Thoracic aorta (tissue), 2 donors: Measurements from ENCODE around the gene CPT2. TPM values are rescaled to one million over a fixed set of nuclear protein-coding genes. Genes with fewer than 3 reads are reported as not detected.
A peak's percentile ranks its signal among the peaks of the same experiment; 100 is the strongest.

Experiments used
- ATAC-seq: fragments of 150-250 bp; one replicate; pipeline ENCODE4 v1.8.0; 2017; ENCODE audit warnings: low read depth; ENCODE audit not compliant: insufficient number of reproducible peaks, low FRiP score
- DNase-seq: peaks from one replicate; pipeline ENCODE4 v3.0.0-alpha.2; 2020; ENCODE audit warnings: low spot score
- H3K27ac ChIP-seq, 2 donors: fragments of 200-600 bp; sonication (generic); 1 replicate in 1 of 2; 2 replicates in 1 of 2; pipeline ENCODE4 v1.5.1; 2016; ENCODE audit warnings: mild to moderate bottlenecking in 2 of 2, moderate library complexity in 2 of 2
- H3K27me3 ChIP-seq: fragments of 200-600 bp; sonication (generic); replicated peaks from 2 replicates; pipeline ENCODE4 v1.6.0; 2016; ENCODE audit warnings: mild to moderate bottlenecking; ENCODE audit not compliant: insufficient read depth
- H3K36me3 ChIP-seq: fragments of 200-600 bp; sonication (generic); one replicate; pipeline ENCODE4 v1.5.1; 2016
- H3K4me1 ChIP-seq, 2 donors: fragments of 200-600 bp; sonication (generic); 1 replicate in 1 of 2; 2 replicates in 1 of 2; pipeline versions ENCODE4 v1.5.1 to v1.6.0; 2016; ENCODE audit warnings: low read depth in 2 of 2, mild to moderate bottlenecking in 1 of 2; ENCODE audit not compliant: control insufficient read depth in 1 of 2
- H3K4me3 ChIP-seq: fragments of 200-600 bp; sonication (generic); 2 replicates; pipeline ENCODE4 v1.5.1; 2016; ENCODE audit warnings: mild to moderate bottlenecking
- H3K9me3 ChIP-seq: fragments of 200-600 bp; sonication (generic); 2 replicates; pipeline ENCODE4 v1.5.1; 2016
- total RNA-seq, 2 donors: library from RNA; depleted of rRNA; stranded (reverse); fragments of >200 nt; gene quantifications; one replicate each; pipeline versions ENCODE4 v1.1.0 to v1.2.3, GENCODE V29; 2016
- TF ChIP-seq, protein P1 (sequence below): fragments of 200-600 bp; sonication (generic); IDR thresholded peaks from one replicate; pipeline ENCODE4 v1.5.1; 2019; ENCODE audit warnings: antibody characterized with exemption

Gene CPT2
- total RNA-seq, 2 donors from 2014 or later: 6.6 to 20.4 TPM

DNA sequence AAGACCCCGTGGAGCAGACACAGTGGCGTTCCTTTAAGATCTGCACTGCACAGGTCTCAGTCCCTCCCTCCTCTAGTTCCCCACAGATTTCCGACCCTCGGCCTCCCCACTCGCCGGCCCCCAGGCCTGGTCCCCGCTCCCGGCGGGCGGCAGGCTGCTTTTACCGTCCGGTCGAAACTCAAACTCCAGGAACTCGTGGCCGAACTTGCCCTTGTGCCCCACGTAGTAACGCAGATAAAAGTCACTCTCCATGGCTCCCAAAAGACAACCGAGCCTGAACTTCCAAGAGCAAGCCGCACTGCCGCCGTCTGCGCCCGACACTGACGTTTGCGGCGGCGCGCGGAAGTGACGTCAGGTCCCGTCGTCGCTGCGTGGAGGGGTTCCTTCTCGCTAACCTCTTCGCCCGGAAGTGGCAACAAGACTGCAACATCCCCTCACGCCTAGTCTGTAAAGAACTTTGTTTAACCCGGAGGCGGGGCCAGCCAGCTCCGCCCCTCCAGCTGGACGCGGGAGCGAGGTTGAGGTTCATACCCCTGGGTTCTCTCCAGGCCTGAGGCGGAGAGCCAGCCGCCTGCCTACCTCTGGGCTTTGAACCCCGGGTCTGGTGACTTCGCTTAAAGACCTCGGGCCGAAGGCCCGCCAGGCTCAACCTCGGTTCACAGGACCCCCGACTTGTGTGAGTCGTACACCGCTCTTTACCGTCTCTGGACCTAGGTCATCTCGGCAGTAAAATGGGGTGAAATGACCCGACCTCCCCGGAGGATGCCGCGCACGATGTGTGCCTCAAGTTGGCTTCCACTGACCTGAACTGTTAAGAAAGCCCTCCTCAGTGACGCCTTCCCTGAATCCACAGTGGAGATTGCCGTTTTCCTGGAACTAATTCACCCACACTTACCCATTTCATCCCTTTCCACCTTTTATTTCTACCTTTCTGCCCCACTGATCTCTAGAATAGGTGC is 41.9 kb downstream of the CPT2 start, which contains the start of gene MAGOH:
TSS of gene MAGOH (minus strand) at position 322 of the 959 bp plus-strand sequence. CDS start at position 252, 70 bp downstream.
- H3K4me3 ChIP-seq: peak within 1 kb of the TSS; percentile 94
- peaks cover 13% of the 10 kb centered on the region for H3K36me3 ChIP-seq
- peaks cover 11 to 25% of the 10 kb centered on the region in 2 donors for H3K4me1 ChIP-seq
- no peaks in the 10 kb centered on the region for H3K27me3 ChIP-seq
- H3K9me3 ChIP-seq: no peaks in the 10 kb centered on the region
- peak within 1 kb of the TSS; percentile 52 to 55 for H3K27ac ChIP-seq
- TF ChIP-seq, protein P1, sequence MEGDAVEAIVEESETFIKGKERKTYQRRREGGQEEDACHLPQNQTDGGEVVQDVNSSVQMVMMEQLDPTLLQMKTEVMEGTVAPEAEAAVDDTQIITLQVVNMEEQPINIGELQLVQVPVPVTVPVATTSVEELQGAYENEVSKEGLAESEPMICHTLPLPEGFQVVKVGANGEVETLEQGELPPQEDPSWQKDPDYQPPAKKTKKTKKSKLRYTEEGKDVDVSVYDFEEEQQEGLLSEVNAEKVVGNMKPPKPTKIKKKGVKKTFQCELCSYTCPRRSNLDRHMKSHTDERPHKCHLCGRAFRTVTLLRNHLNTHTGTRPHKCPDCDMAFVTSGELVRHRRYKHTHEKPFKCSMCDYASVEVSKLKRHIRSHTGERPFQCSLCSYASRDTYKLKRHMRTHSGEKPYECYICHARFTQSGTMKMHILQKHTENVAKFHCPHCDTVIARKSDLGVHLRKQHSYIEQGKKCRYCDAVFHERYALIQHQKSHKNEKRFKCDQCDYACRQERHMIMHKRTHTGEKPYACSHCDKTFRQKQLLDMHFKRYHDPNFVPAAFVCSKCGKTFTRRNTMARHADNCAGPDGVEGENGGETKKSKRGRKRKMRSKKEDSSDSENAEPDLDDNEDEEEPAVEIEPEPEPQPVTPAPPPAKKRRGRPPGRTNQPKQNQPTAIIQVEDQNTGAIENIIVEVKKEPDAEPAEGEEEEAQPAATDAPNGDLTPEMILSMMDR: no peak
- ATAC-seq (peak; percentile 86), DNase-seq (peak; percentile 79)

DNA sequence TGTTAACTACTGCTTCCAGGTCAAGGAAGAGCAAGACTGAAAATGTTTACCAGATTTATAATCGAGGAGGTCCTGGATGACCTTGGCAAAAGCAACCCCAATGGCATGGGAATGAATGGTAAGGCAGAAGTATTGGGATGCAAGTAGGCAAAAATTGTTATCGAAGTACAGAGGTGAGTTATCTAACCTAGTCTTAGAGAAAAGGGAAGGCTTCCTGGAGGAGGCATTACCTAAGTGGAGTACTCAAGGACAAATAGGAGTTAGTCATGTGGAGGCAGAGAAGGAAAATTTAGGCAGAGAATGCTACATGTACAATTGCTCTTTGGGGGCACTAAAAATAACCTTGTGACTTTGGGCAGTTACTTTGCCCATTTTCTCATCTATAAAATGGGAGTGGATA is 45.2 kb downstream of the CPT2 start:
- H3K9me3 ChIP-seq: no peaks in the 10 kb centered on the region
- H3K4me3 ChIP-seq: no peak overlapping the region
- no peak overlapping the region for H3K27ac ChIP-seq
- no peaks in the 10 kb centered on the region for H3K27me3 ChIP-seq
- no peaks in the 10 kb centered on the region for H3K36me3 ChIP-seq
- DNase-seq (no peak), ATAC-seq (no peak)
- TF ChIP-seq, protein P1: no peak
- H3K4me1 ChIP-seq: peaks cover 9 to 16% of the 10 kb centered on the region in 2 donors

DNA sequence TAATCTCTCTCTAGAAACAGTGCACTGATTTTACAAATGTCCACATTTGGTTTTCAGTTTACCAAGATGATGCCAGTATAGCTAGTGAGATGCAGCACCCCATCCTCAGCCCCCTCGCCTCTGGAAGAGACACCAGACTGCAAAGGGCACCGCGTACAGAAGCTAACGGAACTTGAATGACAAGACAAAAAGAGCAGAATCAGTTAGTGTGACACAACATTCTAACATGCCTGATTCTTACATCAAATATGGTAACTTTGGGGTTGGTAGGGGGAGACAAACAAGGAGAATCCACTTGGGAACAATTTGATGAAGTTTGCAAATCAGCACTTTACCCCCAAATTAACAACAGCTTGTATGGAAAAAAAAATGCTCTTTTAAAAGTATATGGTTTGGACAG is 45.8 kb downstream of the CPT2 start:
- Histone ChIP-seq H3K27me3 (no peaks in the 10 kb centered on the region), H3K4me3 (no peak overlapping the region), H3K9me3 (no peaks in the 10 kb centered on the region), H3K36me3 (no peaks in the 10 kb centered on the region), H3K27ac (no peak overlapping the region), H3K4me1 (peaks cover 3 to 11% of the 10 kb centered on the region in 2 donors)
- no peak for DNase-seq
- ATAC-seq: no peak
- TF ChIP-seq, protein P1: no peak

DNA sequence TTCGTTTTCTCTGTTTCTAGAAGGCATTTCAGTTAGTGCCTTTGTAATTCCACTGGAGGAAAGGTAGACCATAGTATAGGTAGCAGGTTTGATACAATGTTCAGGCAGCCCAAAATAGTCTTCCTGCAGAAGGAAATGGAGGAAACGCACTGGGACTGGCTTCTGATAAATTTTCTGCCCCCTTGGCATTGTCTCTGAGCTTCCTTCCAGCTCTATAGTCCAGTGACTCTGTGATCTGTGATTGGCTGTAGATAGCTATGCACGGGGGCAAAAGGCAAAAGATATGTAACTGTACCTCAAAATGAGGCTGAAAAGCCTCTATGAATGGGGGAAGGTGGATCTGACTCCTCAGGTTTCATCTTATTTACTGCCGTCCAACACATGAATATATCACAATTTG is 47.5 kb downstream of the CPT2 start:
- no peak for ATAC-seq
- Histone ChIP-seq H3K9me3 (no peaks in the 10 kb centered on the region), H3K36me3 (no peaks in the 10 kb centered on the region), H3K27ac (no peak overlapping the region), H3K4me3 (no peak overlapping the region), H3K4me1 (peaks cover 0 to 2% of the 10 kb centered on the region in 2 donors), H3K27me3 (no peaks in the 10 kb centered on the region)
- TF ChIP-seq, protein P1: no peak
- no peak for DNase-seq

DNA sequence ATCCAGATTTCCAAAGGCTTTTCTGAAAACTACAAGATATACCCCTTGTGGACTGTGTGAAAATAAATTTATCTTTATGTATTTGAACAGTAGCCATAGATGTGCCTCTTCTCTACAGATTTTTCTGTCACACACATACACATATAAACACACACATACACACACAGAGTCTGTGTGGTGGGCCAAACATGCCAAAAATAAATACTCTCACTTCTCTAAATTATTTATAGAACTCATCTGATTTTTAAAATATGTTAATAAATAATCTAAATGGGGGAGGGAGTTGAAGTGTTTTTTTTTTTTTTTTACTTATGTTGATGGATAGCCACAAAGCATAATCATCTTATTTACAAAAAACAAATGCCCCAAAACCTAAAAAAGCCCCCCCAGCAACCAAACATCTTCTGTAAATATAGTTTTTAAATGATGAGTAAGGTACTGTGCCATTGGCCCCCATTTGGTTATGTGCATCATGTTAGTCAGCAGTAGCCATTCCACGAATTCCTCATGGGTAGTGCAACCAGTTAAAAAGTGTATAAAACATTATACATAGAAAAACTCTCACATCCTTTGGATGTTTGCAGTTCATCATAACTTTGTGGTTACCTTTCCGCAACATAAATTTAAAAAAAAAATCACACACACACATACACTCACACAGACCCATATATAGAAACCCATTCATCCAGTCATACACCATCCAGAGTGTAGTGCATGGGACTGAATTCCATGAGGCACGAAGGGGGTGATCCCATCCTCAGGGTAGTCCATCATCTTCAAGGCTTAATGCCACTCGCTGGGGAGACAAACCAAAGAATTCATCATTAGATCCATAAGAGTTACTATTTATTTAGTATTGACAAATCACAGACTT is 49.9 kb downstream of the CPT2 start:
- TF ChIP-seq, protein P1: no peak
- Histone ChIP-seq H3K36me3 (no peaks in the 10 kb centered on the region), H3K4me1 (no peaks in the 10 kb centered on the region), H3K9me3 (no peaks in the 10 kb centered on the region), H3K27me3 (no peaks in the 10 kb centered on the region), H3K27ac (no peak overlapping the region), H3K4me3 (no peak overlapping the region)
- DNase-seq (no peak), ATAC-seq (no peak)
